ENCODE measurements around the gene ZNF516. TPM values are rescaled to one million over a fixed set of nuclear protein-coding genes. Genes with fewer than 3 reads are reported as not detected.

The ZNF516 gene
- total and polyA plus RNA-seq, 2 of the 4 experiments (the other 2 are of a cell fraction), result 7.9 to 16.9 TPM

DNA sequence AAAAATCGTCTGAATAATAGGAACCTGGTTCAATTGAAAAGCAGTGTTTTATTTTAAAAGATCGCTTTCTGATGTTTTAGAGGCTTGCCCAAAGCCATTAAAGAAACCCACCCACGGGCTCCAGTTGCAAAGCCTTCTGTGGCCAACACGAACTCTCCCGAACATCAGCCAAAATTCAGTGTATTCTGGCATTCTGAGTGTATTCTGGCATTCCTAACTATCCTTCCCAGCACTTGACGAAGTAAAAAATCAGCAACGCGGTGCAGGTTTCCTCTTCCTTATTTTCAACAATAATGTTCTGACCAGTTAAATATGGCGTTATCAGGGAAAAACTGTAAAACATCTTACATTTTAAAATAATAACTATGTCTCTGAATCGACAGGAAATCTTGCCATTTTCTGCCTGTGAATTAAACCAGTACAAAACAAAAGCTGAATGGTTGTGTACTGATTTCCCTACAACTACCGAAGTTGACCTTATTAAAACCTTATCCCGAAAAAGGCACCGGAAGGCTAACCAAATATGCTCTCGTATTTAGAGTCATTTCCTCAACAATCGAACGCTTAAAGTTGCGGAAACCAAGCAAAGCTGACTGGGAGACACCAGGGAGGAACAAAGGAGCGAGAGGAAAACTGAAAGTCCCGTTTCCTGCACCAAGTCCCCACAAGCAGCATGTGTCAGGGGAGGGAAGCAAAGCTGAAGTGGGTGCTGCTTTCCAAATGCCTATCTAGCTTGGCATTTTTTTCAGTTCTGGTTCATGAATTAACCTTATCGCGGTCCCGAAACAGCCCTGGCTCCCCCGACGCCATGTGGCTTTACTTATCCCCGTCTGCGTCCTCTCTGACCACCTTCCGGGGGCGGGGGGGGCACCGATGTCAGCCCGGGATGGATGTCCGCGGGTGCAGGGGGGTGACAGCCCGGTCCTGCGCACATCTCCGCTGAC, 44.3 kb downstream of the ZNF516 start:
- Histone ChIP-seq H3K4ac (ENCODE audit: low read depth, low read length) (peak overlapping the region; percentile 77), H3K9me3 (ENCODE audit: control insufficient read depth, insufficient read depth, low read length) (no peaks in the 10 kb centered on the region), H2AK9ac (replicated peaks; ENCODE audit: low read depth, low read length, poor library complexity) (peak overlapping the region; percentile 91), H2BK15ac (ENCODE audit: low read depth, low read length) (peak overlapping the region; percentile 40; the same call in 1 of the 3 replicates), H2BK20ac (ENCODE audit: low read depth, low read length) (peak overlapping the region; percentile 66), H3K4me3 (ENCODE audit: insufficient read depth, low read depth, low read length) (peak overlapping the region; percentile 49), H3K27me3 (ENCODE audit: control insufficient read depth, insufficient read depth, low read length) (no peaks in the 10 kb centered on the region), H3K14ac (replicated peaks; ENCODE audit: low read depth, low read length) (peak overlapping the region; percentile 85), H3K9ac (ENCODE audit: low read depth, low read length) (peak overlapping the region; percentile 76), H3K36me3 (ENCODE audit: control insufficient read depth, insufficient read depth, low read length) (no peaks in the 10 kb centered on the region), H3K79me1 (ENCODE audit: low read depth in 1 of 2, low read length in 2 of 2) (peaks cover 29 to 80% of the 10 kb centered on the region in 2 experiments), H2AK5ac (ENCODE audit: low read depth, low read length) (peak overlapping the region; percentile 91), H3K23ac (ENCODE audit: low read depth, low read length) (peak overlapping the region; percentile 86), H3K18ac (ENCODE audit: low read depth, low read length) (peak overlapping the region; percentile 70), H3K4me2 (ENCODE audit: low read depth, low read length) (peak overlapping the region; percentile 97), H4K5ac (ENCODE audit: low read depth, low read length) (peak overlapping the region; percentile 58), H2AFZ (replicated peaks; ENCODE audit: low read length, poor library complexity) (peak overlapping the region; percentile 86), H4K8ac (ENCODE audit: low read depth in 2 of 2, low read length in 2 of 2) (peak overlapping the region; percentile 75 to 86), H4K91ac (ENCODE audit: insufficient read depth, low read depth, low read length) (peak overlapping the region; percentile 89), H3K4me1 (ENCODE audit: control insufficient read depth, insufficient read depth, low read length) (peaks cover 43% of the 10 kb centered on the region), H2BK5ac (ENCODE audit: low read depth, low read length, poor library complexity, severe bottlenecking) (peak overlapping the region; percentile 85), H3K56ac (ENCODE audit: extremely low read depth, insufficient read depth, low read length) (peak overlapping the region; percentile 96), H4K20me1 (ENCODE audit: insufficient read depth, low read length) (peaks cover 66% of the 10 kb centered on the region), H2BK120ac (ENCODE audit: low read depth, low read length) (peak overlapping the region; percentile 85), H3K27ac (ENCODE audit: insufficient read depth, low read length) (peak overlapping the region; percentile 83), H3K9me1 (ENCODE audit: insufficient read depth, low read length) (peaks cover 36% of the 10 kb centered on the region)
- CTCF ChIA-PET, result no interaction called here
- intact Hi-C loops (cut with micrococcal nuclease), result loop anchor here (2.0 to 5.0 kb wide), 2 partner anchors 33 to 38 kb away; no protein-coding TSS in a partner anchor
- 3% methylated on average over 8 of the region's 35 CpGs; no CpG with 5 or more reads in 1 of the 2 experiments for WGBS, 2 experiments (ENCODE audit: extremely low coverage in 2 of 2, insufficient read length in 1 of 2)
- BruUV-seq (replicated peaks), result no TSS peak
- ATAC-seq (ENCODE audit: low read depth) (peak; percentile 61), DNase-seq (peak; percentile 72)
- dilution Hi-C loops (cut with HindIII; ENCODE audit: low sequenced_read_pairs, unreplicated experiment), result no loop called here
- in situ Hi-C loops (cut with MboI; ENCODE audit: low sequenced_read_pairs), result loop anchor here (25.0 kb wide), 1 partner anchor 662 kb away; no protein-coding TSS in a partner anchor
- POLR2A ChIA-PET (ENCODE audit: unreplicated experiment), result no interaction called here
- TF ChIP-seq RCOR1 (IDR thresholded peaks at IDR 0.05; ENCODE audit: insufficient replicate concordance, low read length), result no peak
- TF ChIP-seq, protein P1, sequence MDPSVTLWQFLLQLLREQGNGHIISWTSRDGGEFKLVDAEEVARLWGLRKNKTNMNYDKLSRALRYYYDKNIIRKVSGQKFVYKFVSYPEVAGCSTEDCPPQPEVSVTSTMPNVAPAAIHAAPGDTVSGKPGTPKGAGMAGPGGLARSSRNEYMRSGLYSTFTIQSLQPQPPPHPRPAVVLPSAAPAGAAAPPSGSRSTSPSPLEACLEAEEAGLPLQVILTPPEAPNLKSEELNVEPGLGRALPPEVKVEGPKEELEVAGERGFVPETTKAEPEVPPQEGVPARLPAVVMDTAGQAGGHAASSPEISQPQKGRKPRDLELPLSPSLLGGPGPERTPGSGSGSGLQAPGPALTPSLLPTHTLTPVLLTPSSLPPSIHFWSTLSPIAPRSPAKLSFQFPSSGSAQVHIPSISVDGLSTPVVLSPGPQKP (IDR thresholded peaks at IDR 0.05; ENCODE audit: borderline replicate concordance, low read depth, low read length), result no peak
- TF ChIP-seq CHD1 (IDR thresholded peaks at IDR 0.05; ENCODE audit: low read depth, low read length), result no peak
- TF ChIP-seq, protein P2, sequence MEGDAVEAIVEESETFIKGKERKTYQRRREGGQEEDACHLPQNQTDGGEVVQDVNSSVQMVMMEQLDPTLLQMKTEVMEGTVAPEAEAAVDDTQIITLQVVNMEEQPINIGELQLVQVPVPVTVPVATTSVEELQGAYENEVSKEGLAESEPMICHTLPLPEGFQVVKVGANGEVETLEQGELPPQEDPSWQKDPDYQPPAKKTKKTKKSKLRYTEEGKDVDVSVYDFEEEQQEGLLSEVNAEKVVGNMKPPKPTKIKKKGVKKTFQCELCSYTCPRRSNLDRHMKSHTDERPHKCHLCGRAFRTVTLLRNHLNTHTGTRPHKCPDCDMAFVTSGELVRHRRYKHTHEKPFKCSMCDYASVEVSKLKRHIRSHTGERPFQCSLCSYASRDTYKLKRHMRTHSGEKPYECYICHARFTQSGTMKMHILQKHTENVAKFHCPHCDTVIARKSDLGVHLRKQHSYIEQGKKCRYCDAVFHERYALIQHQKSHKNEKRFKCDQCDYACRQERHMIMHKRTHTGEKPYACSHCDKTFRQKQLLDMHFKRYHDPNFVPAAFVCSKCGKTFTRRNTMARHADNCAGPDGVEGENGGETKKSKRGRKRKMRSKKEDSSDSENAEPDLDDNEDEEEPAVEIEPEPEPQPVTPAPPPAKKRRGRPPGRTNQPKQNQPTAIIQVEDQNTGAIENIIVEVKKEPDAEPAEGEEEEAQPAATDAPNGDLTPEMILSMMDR (conservative IDR thresholded peaks at IDR 0.05; ENCODE audit: low read depth, low read length), result no peak
- TF ChIP-seq POLR2A (IDR thresholded peaks at IDR 0.05; ENCODE audit: low read depth, low read length), result peak; percentile 66
- no peak for TF ChIP-seq RAD21 (IDR thresholded peaks at IDR 0.05; ENCODE audit: low read length)
- no peak for TF ChIP-seq SMC3 (IDR thresholded peaks at IDR 0.05; ENCODE audit: low read depth, low read length)
- TF ChIP-seq RFX5 (IDR thresholded peaks at IDR 0.05; ENCODE audit: low read depth, low read length), result no peak
- no peak for TF ChIP-seq FOS (IDR thresholded peaks at IDR 0.05; ENCODE audit: low read depth, low read length)
- TF ChIP-seq MAFK (IDR thresholded peaks at IDR 0.05; ENCODE audit: low read depth, low read length), result 0 out of 2 replicates have a peak, but pooled peaks have one; percentile 5
- no peak for TF ChIP-seq BHLHE40 (IDR thresholded peaks at IDR 0.05; ENCODE audit: low read depth, low read length)
- TF ChIP-seq NFE2L2 (IDR thresholded peaks at IDR 0.05; ENCODE audit: low read depth, low read length), result no peak
- TF ChIP-seq, protein P3, sequence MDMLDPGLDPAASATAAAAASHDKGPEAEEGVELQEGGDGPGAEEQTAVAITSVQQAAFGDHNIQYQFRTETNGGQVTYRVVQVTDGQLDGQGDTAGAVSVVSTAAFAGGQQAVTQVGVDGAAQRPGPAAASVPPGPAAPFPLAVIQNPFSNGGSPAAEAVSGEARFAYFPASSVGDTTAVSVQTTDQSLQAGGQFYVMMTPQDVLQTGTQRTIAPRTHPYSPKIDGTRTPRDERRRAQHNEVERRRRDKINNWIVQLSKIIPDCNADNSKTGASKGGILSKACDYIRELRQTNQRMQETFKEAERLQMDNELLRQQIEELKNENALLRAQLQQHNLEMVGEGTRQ (IDR thresholded peaks at IDR 0.05; ENCODE audit: low read depth, low read length), result no peak
